A673 (cell line): Measurements from ENCODE around the gene WDFY3. TPM values are rescaled to one million over a fixed set of nuclear protein-coding genes. Genes with fewer than 3 reads are reported as not detected.

Source experiments
- BruUV-seq: library from RNA; stranded (reverse); fragments of 400-500 nt; replicated peaks from 2 replicates; lab custom pipeline; 2021; lab: Mats Ljungman, UMichigan
- CTCF ChIA-PET: fragments of 300-600 bp; sonication (Branson Sonifier 250); formaldehyde crosslinking; loops from one replicate; lab custom pipeline; 2022; ENCODE audit warnings: antibody characterized with exemption; lab: Charles Lee
- POLR2A ChIA-PET: fragments of 300-600 bp; sonication (Branson Sonifier 250); formaldehyde crosslinking; loops from one replicate; lab custom pipeline; 2022; ENCODE audit warnings: antibody characterized with exemption; ENCODE audit not compliant: low non-redundant PET; lab: Charles Lee
- DNase-seq: peaks from one replicate; pipeline ENCODE4 v3.0.0-alpha.2; 2015; ENCODE audit warnings: low spot score
- H3K27ac ChIP-seq: fragments of 200-600 bp; sonication (generic); 2 replicates; pipeline ENCODE4 v1.5.1; 2016; ENCODE audit warnings: mixed run types, low read depth, mild to moderate bottlenecking, mixed read lengths, antibody characterized with exemption, low read length; ENCODE audit not compliant: poor library complexity, severe bottlenecking
- H3K27me3 ChIP-seq: fragments of 200-600 bp; sonication (generic); replicated peaks from 2 replicates; pipeline ENCODE4 v1.6.1; 2017; ENCODE audit warnings: mixed run types, low read depth, mild to moderate bottlenecking, mixed read lengths, antibody characterized with exemption, low read length; ENCODE audit not compliant: insufficient read depth, poor library complexity
- H3K36me3 ChIP-seq: fragments of 200-600 bp; sonication (generic); 2 replicates; pipeline ENCODE4 v1.6.1; 2016; ENCODE audit warnings: mixed run types, mild to moderate bottlenecking, mixed read lengths, antibody characterized with exemption, low read length; ENCODE audit not compliant: insufficient read depth, poor library complexity, severe bottlenecking
- H3K4me1 ChIP-seq: fragments of 200-600 bp; sonication (generic); 2 replicates; pipeline ENCODE4 v1.6.1; 2017; ENCODE audit warnings: mixed run types, mild to moderate bottlenecking, mixed read lengths, antibody characterized with exemption, low read length; ENCODE audit not compliant: insufficient read depth, poor library complexity, severe bottlenecking
- H3K4me3 ChIP-seq: fragments of 200-600 bp; sonication (generic); 2 replicates; pipeline ENCODE4 v1.5.1; 2016; ENCODE audit warnings: low read depth, mixed run types, mild to moderate bottlenecking, mixed read lengths, low read length; ENCODE audit not compliant: poor library complexity, severe bottlenecking
- H3K9me3 ChIP-seq: fragments of 200-600 bp; sonication (generic); 2 replicates; pipeline ENCODE4 v1.6.1; 2016; ENCODE audit warnings: mixed run types, low read depth, mild to moderate bottlenecking, mixed read lengths, antibody characterized with exemption, low read length; ENCODE audit not compliant: poor library complexity, severe bottlenecking
- CTCF ChIP-seq: fragments of 300-800, 200-600 bp; sonication (generic); conservative IDR thresholded peaks from 2 replicates; pipeline ENCODE4 v1.5.1; 2017; ENCODE audit warnings: low read depth, mild to moderate bottlenecking, antibody characterized with exemption, low read length, moderate library complexity, mixed read lengths
- EZH2 ChIP-seq: fragments of 200-600 bp; sonication (generic); IDR thresholded peaks from 2 replicates; pipeline ENCODE4 v1.6.1; 2017; ENCODE audit warnings: borderline replicate concordance, low read depth, mild to moderate bottlenecking, mixed read lengths, antibody characterized with exemption, low read length; ENCODE audit not compliant: poor library complexity, severe bottlenecking
- intact Hi-C: fragments of 100-400 bp; cut with micrococcal nuclease; formaldehyde crosslinking; loops from one replicate; pipeline ENCODE4 v1.10.0; 2022; ENCODE audit not compliant: unreplicated experiment
- total RNA-seq: library from RNA; stranded (reverse); gene quantifications from 2 replicates; pipeline ENCODE4 v1.2.3, GENCODE V29; 2021

WDFY3 gene
- total RNA-seq, 1 experiment from 2014 or later, result 43.4 TPM

DNA sequence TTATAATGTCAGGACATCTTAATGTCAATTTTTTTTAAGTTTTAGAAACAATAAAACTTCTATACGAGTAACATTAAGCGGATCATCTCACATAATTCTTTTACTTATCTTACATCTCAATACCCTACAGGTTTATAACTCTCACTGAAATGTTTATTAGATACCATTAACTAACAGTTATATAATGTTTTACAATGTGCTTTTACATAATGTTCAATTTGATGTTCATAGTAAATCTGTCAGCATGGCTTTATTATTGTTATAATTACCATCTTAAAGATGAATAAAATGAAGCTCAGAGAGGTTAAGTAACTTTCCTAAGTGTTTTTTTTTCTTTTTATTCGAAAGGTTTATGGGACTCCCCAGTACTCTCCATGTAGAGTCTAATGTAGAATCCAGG is 33.9 kb upstream of the WDFY3 start:
- Histone ChIP-seq H3K27me3 (no peaks in the 10 kb centered on the region), H3K4me1 (no peaks in the 10 kb centered on the region), H3K9me3 (no peaks in the 10 kb centered on the region), H3K27ac (no peak overlapping the region), H3K36me3 (no peaks in the 10 kb centered on the region), H3K4me3 (no peak overlapping the region)
- POLR2A ChIA-PET, result interaction anchor here (0.6 kb wide), 1 partner anchor 77 kb away, joined by 3 read pairs; no protein-coding TSS in a partner anchor
- TF ChIP-seq CTCF, result no peak
- no TSS peak for BruUV-seq
- intact Hi-C loops, result no loop called here
- CTCF ChIA-PET, result no interaction called here
- DNase-seq, result no peak

DNA sequence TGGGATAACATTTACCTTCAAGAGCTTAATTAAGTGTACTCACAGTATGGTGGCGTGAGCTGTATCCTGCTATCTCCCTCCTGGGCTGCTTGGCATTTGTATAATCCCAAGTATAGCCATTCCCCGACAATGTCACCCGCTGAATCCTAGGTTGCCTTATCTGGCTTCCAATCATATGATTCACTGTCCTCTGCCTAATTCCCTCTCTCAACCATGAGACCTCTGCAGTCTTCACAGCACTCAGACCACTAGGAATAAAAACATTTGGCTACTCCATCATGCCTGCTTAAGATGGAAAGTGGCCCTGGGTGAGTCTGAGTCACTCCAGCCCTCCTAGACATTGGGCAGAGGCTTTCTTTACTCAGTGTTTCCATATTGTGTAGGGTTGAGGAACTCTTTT is 28.9 kb upstream of the WDFY3 start:
- Histone ChIP-seq H3K27me3 (no peaks in the 10 kb centered on the region), H3K4me3 (no peak overlapping the region), H3K4me1 (no peaks in the 10 kb centered on the region), H3K36me3 (no peaks in the 10 kb centered on the region), H3K27ac (no peak overlapping the region), H3K9me3 (no peaks in the 10 kb centered on the region)
- ChIA-PET CTCF (no interaction called here), POLR2A (no interaction called here)
- TF ChIP-seq CTCF (no peak), EZH2 (no peak)
- no peak for DNase-seq
- BruUV-seq, result no TSS peak
- intact Hi-C loops, result no loop called here

- intact Hi-C loops, result no loop called here
- no peaks in the 10 kb centered on the region for H3K9me3 ChIP-seq
- no peak for TF ChIP-seq EZH2
- TF ChIP-seq CTCF, result no peak
- no peaks in the 10 kb centered on the region for H3K4me1 ChIP-seq
- no TSS peak for BruUV-seq
- no peak overlapping the region for H3K4me3 ChIP-seq
- ChIA-PET POLR2A (no interaction called here), CTCF (no interaction called here)
- no peaks in the 10 kb centered on the region for H3K27me3 ChIP-seq
- no peak for DNase-seq
- H3K27ac ChIP-seq, result no peak overlapping the region
- H3K36me3 ChIP-seq, result no peaks in the 10 kb centered on the region
Observed at GRCh38 chr4:84994280-84994679, 27.8 kb upstream of the WDFY3 start.
